ENCODE results near the gene CCDC183.
"Not testable (repeated sequence)": the region's sequence is repeated elsewhere in the genome, so short reads cannot be mapped to it uniquely, and the experiment has no call there.

CCDC183 gene

DNA sequence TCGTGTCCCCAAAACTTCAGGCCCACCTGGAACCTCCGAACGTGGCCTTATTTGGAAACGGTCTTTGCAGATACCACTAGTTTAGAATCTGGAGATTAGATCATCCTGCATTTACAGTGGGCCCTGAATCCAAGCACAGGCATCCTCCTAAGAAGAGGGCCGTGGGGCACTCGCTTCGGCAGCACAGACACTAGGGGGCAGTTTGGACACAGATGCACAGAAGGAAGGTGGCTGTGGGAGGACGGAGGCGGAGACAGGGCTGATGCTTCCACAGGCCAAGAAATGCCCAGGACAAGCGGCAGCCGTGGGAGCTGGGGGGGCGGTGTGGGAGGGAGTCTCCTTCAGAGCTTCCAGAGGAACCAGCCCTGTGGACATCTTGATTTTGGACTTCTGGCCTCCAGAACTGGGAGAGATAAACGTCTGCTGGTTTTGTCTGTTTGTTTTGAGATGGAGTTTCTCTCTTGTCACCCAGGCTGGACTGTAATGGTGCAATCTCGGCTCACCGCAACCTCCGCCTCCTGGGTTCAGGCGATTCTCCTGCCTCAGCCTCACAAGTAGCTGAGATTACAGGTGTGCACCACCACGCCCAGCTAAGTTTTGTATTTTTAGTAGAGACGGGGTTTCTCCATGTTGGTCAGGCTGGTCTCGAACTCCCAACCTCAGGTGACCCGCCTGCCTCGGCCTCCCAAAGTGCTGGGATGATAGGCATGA, 35.1 kb upstream of the CCDC183 start:
- peak; percentile 22 for DNase-seq

- no peak for DNase-seq
Observed at GRCh38 chr9:136761545-136761981, 34.6 kb upstream of the CCDC183 start.

DNA sequence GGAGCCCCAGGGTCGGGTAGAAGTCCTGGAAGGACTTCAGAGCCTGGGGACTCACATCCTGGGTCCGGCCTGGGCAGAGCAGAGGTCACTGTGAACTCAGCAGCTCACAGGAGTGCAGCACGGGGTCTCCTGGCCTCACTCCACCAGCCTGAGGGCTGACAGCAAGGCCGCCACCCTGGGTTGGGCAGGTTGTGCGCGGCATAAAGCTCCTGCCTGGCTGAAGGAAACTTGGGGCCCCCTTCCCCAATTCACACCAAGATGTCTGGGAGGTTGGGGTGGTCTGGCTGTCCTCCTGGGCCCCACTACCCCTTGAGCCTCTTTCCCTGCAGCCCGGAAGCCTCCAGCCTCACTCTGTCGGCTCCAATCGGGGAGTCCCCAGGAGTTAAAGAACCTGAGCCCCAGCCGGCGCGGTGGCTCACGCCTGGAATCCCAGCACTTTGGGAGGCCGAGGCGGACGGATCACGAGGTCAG, 33.9 kb upstream of the CCDC183 start:
- no peak for DNase-seq

GRCh38 chr9:136762915-136763648, 33.1 kb upstream of the CCDC183 start:
- no peak for DNase-seq

DNA sequence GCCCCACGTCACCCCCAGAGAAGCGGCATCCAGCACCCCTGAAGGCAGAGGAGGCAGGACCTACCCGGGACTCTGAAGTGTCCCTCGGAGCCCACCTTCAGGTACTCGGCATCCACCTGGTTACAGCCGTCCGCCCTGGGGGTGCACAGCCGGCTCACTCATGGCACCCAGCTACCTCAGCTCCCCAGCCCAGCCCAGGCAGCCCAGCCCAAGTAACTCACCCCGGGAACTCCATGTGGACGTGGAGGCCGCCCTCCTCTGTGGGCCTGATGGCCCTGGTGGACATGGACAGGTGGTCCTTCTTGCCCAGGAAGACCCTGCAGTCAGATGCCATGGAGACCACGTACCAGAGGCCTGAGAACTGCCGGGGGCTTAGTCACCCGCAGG, 32.5 kb upstream of the CCDC183 start:
- no peak for DNase-seq

GRCh38 chr9:136764301-136764891, 31.7 kb upstream of the CCDC183 start, which contains the start of gene LCN15:
LCN15 (minus strand) TSS chr9:136764518; CDS start chr9:136764488, 30 bp downstream.
- DNase-seq, result no peak

DNA sequence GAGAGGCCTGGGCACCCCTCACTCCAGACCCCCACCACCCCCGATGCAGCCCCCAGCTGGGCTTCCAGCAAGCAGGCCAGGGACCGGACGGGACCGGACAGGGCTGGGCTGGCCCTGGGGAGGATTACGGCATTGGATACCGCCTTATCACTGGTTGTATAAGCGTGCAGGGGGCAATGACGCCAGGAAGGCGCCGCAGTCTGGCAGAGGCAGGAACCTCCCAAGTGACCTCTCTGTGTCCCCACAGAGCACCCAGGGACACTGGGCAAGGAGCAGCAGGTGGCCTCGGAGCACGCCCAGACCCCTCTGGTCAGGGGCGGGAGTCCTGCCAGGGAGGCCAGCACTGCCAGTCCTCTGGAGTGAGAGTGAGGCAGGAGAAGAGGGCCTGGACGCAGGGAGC, 31.1 kb upstream of the CCDC183 start:
- DNase-seq, result no peak

- not testable (repeated sequence) for DNase-seq
Observed at GRCh38 chr9:136765745-136766409, 30.3 kb upstream of the CCDC183 start.

- not testable (repeated sequence) for DNase-seq
Observed at GRCh38 chr9:136766410-136767120, 29.6 kb upstream of the CCDC183 start.

DNA sequence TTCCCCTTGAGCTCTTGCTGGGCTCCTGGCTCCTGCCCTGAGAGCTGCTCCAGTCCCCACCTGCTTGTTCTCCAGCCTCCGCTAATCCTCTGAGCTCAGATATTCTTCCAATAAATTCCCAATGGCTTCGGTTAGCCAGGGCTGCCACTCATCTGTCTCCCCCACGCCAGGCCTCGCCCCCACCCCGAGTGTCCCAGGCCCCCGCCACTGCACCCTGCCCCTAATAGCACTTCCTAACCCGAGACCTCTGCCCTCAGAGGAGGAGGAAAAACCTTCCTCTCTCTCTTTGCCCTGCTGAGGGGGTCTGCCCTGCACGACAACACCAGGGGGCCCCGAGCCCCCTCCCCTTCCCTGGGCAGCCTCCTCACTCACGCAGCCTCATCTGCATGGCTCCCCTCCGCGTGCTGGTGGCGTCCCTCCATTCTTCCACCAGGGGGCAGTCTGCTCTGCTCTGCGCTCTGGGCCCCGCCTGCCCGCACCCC, 26.4 kb upstream of the CCDC183 start:
- no peak for DNase-seq

- DNase-seq, result no peak
Observed at GRCh38 chr9:136771907-136772415, 24.2 kb upstream of the CCDC183 start.

- no peak for DNase-seq
Observed at GRCh38 chr9:136773386-136774044, 22.6 kb upstream of the CCDC183 start.

DNA sequence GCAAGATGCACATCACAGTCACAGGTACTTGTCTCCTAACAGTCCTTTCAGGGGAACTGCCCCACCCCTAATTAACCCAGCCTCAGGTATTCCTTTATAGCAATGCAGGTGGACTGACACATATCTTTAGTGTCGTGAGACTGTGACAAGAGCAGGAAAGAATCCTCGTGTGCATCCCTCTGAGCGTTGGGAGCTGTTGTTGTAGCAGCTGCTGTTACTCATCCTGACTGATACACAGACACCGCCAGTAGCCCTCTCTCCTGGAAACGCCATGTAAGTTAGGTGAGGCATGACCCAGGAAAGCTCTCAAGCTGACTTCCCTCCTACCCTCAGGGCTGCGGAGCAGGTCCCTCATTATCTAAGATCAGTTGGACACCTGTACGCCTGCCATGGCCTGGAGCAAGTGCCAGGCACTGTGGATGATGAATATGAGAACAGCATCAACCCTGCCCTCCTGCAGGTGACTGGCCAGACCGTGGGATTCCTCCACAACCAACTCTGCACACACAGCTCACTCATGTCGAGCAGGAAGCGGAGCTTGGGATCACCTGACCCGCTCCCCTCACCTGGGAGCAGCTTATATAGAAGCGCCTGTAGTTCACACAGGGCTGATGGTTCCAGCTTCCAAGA, 21.6 kb upstream of the CCDC183 start:
- DNase-seq, result no peak

DNA sequence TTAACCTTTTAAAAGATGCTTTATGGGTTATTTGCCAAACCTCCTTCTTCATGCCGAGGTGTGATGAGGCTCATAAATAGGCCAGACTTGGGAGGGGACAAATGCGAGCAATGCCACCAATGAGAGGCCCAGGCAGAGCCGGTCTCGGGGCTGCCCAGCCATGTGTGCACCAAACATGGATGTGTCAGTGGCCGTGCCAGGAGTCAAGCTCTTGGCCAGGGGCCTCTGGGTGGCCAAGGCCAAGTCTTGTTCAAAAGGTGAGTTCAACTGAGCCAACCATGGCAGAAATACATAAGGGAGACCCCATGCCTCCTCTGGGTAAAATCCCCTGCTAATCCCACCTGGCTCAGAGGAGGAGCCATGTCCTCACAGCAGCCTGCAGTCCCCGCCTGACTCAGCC, 20.9 kb upstream of the CCDC183 start:
- no peak for DNase-seq

- no peak for DNase-seq
Observed at GRCh38 chr9:136776947-136777346, 19.2 kb upstream of the CCDC183 start.

DNA sequence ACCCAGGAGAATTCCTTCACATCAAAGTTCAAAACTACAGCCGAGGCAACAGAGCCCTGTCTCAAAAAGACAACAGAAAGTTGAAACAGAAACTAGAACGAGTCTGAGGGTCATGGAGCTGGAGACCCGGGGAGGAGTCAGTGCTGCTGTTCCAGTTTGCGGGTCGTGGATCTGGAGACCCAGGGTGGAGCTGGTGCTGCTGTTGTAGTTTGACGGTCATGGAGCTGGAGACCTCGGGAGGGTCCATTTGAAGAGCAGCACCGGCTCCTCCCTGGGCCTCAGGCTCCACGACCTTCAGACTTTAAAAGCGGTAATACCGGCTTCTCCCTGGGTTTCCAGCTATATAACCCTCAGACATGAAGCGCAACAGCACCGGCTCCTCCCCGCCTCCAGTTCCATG, 18.8 kb upstream of the CCDC183 start:
- DNase-seq, result no peak

DNA sequence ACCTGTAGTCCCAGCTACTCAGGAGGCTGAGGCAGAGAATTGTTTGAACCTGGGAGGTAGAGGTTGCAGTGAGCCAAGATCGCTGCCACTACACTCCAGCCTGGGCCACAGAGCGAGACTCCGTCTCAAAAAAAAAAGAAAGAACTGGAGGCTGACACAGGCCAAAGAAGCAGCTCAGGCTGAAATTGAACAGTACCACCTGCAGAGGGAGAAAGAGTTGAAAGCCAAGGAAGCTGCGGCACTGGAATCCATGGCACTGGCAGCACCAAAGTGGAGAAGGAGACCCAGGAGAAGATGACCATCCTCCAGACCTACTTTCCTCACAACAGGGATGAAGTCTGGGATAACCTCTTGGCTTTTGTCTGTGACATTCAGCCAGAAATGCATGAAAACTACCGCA, 16.3 kb upstream of the CCDC183 start:
- DNase-seq, result no peak

- DNase-seq, result no peak
Observed at GRCh38 chr9:136782452-136782851, 13.7 kb upstream of the CCDC183 start.

DNA sequence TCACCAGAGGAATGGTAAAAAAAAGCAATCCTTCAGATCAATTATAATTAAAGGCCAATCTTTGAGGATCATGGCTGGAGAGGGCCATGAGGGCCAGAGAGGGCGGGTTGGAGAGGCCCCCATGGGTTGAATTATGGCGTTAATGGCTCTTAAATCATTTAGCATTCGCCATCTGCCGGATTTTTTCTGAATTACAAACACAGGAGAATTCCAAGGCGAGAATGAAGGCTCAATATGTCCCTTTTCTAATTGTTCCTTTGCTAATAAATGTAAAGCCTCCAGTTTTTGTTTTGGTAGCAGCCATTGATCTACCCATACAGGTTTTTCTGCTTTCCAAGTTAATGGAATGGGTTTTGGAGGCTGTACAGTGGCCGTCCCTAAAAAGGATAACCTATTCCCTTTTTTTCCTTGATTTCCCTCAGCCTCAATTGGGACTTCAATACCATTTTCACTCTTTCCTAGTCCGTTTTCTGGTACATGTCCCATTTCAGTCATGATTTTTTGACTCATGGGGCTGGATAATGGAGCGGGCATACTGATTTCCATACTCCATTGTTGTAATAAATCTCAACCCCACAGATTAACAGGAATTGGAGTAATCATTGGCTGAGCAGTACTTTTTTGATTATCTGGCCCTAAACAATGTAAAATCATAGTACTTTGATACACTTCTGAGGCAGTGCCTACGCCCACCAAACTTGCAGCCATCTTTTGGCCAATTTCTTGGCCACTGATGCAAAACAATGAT, 11.7 kb upstream of the CCDC183 start:
- DNase-seq, result no peak

GRCh38 chr9:136784997-136785361, 11.2 kb upstream of the CCDC183 start:
- DNase-seq, result no peak
